Measurements from ENCODE around the gene PRDM16. TPM values are rescaled to one million over a fixed set of nuclear protein-coding genes. Genes with fewer than 3 reads are reported as not detected.

The PRDM16 gene
- total RNA-seq, 1 experiment from 2014 or later, result 0.17 TPM

DNA sequence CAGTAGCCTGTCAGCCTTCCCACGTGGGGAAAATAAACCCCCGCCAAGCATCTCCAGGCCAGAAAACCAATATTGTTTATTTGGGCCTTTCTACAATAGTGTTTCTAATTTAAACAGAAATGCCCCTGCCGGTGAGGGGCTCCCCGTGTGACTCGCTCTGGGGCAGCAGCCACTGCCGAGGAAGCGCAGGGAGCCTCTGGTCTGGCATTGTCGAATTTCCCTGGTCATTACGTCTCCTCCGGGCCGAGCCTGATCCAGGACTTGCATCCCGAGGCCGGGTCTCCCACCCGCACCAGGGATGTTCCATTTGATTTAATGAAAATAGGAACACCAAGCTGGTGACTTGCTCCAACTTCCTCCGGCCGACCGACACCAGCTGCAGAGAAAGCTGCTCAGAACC is 20.5 kb downstream of the PRDM16 start:
- Histone ChIP-seq H4K5ac (ENCODE audit: insufficient read length, low read depth, low read length) (no peak overlapping the region), H3K23me2 (ENCODE audit: insufficient read length, low read depth, low read length, poor library complexity, severe bottlenecking) (no peaks in the 10 kb centered on the region), H2BK120ac (ENCODE audit: low read depth, low read length, poor library complexity, severe bottlenecking) (no peak overlapping the region), H2BK15ac (ENCODE audit: low read depth, low read length) (no peak overlapping the region), H3K79me1 (ENCODE audit: insufficient read depth, low read depth, low read length, poor library complexity, severe bottlenecking) (no peaks in the 10 kb centered on the region), H3K56ac (ENCODE audit: insufficient read length, low read depth, low read length) (no peak overlapping the region), H3K9ac (ENCODE audit: extremely low read depth, insufficient read length, low read length) (no peak overlapping the region), H4K8ac (replicated peaks; ENCODE audit: insufficient read length, low read depth, low read length) (no peak overlapping the region), H2BK20ac (ENCODE audit: low read depth, low read length, poor library complexity, severe bottlenecking) (no peak overlapping the region), H2BK5ac (ENCODE audit: insufficient read length, low read length) (no peak overlapping the region), H3K4ac (ENCODE audit: low read depth, low read length) (no peak overlapping the region), H3K23ac (ENCODE audit: insufficient read length, low read depth, low read length) (no peak overlapping the region), H3T11ph (ENCODE audit: low read length) (no peak overlapping the region), H4K20me1 (ENCODE audit: control insufficient read depth, insufficient read depth, insufficient read length) (no peaks in the 10 kb centered on the region), H4K91ac (ENCODE audit: insufficient read length, low read depth, low read length) (no peak overlapping the region), H3K27ac (ENCODE audit: insufficient read length, low read depth, low read length) (no peak overlapping the region), H3K4me1 (ENCODE audit: insufficient read depth, low read length) (no peaks in the 10 kb centered on the region), H3K4me2 (ENCODE audit: insufficient read depth, insufficient read length, low read length) (no peak overlapping the region), H3K18ac (ENCODE audit: insufficient read length, low read depth, low read length) (no peak overlapping the region), H2BK12ac (ENCODE audit: insufficient read length, low read depth, low read length) (no peak overlapping the region), H3K27me3 (ENCODE audit: insufficient read depth, low read length) (no peaks in the 10 kb centered on the region), H3K14ac (ENCODE audit: insufficient read depth, low read length) (no peak overlapping the region; the same call in 1 of the 2 replicates), H3K79me2 (ENCODE audit: insufficient read depth, low read length) (no peaks in the 10 kb centered on the region), H3K9me3 (ENCODE audit: control insufficient read depth, low read depth, low read length) (no peaks in the 10 kb centered on the region), H2AK5ac (ENCODE audit: insufficient read length, low read length) (no peak overlapping the region), H2AFZ (ENCODE audit: low read length) (no peak overlapping the region)
- no CpG with 5 or more reads among the region's 17 CpGs for WGBS (ENCODE audit: extremely low coverage, insufficient read length, low lambda C conversion rate)
- Mint-ChIP-seq H3K27me3 (ENCODE audit: low read depth) (no peaks in the 10 kb centered on the region; the same call in none of the 2 replicates), H3K4me1 (no peaks in the 10 kb centered on the region), H3K27ac (no peak overlapping the region; a peak in 1 of 7 replicates), H3K9me3 (no peaks in the 10 kb centered on the region), H3K4me3 (no peak overlapping the region), H3K36me3 (ENCODE audit: insufficient read depth in 1 of 3, low read depth in 3 of 3) (no peaks in the 10 kb centered on the region)
- TF ChIP-seq, protein P1, sequence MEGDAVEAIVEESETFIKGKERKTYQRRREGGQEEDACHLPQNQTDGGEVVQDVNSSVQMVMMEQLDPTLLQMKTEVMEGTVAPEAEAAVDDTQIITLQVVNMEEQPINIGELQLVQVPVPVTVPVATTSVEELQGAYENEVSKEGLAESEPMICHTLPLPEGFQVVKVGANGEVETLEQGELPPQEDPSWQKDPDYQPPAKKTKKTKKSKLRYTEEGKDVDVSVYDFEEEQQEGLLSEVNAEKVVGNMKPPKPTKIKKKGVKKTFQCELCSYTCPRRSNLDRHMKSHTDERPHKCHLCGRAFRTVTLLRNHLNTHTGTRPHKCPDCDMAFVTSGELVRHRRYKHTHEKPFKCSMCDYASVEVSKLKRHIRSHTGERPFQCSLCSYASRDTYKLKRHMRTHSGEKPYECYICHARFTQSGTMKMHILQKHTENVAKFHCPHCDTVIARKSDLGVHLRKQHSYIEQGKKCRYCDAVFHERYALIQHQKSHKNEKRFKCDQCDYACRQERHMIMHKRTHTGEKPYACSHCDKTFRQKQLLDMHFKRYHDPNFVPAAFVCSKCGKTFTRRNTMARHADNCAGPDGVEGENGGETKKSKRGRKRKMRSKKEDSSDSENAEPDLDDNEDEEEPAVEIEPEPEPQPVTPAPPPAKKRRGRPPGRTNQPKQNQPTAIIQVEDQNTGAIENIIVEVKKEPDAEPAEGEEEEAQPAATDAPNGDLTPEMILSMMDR (conservative IDR thresholded peaks at IDR 0.05), result no peak
- DNase-seq, result no peak

Data from H9 (cell line).